ENCODE measurements around the gene KCNB1. TPM values are rescaled to one million over a fixed set of nuclear protein-coding genes. Genes with fewer than 3 reads are reported as not detected.

KCNB1 gene
- total and polyA plus RNA-seq, 2 donors (not counting 1 experiment from before 2014, with no cell fraction given): 0.12 TPM; not detected in 1

DNA sequence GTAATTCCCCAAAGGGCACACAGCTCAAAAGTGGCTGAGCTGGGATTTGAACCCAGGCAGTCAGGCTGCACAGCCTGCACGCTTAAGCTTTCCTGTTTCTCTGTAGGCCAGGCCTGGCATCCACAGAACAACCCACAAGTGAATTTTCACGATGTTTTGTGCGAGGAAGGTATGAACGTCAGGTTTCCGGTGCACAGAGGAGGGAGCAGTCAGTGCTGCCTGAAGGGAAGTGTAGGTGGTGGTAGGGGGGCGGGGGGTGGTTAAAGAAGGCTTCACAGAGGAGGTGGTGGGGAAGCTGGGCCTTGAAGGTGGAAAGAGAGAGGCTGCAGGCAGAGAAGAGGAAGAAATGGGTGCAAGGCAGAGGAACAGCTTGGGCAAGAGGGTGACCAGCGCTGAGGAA, 14.1 kb downstream of the KCNB1 start:
- H3K9me3 ChIP-seq (ENCODE audit: control extremely low read depth in 1 of 3, control insufficient read depth in 2 of 3, insufficient read depth in 1 of 3, low read length in 2 of 3): no peaks in the 10 kb centered on the region
- DNase-seq (no peak), ATAC-seq (ENCODE audit: low read depth) (no peak)
- H3K27me3 ChIP-seq (replicated peaks in 1 of 4; ENCODE audit: control extremely low read depth in 1 of 4, control insufficient read depth in 3 of 4, insufficient read depth in 4 of 4, low read length in 3 of 4): peaks cover 0 to 15% (median 2%) of the 10 kb centered on the region in 4 experiments
- WGBS (ENCODE audit: insufficient coverage): 64% methylated on average over 7 of the region's 7 CpGs
- POLR2A ChIA-PET: no interaction called here
- Mint-ChIP-seq H3K27me3 (peaks cover 56% of the 10 kb centered on the region), H3K27ac (no peak overlapping the region), H3K9me3 (ENCODE audit: insufficient read depth) (no peaks in the 10 kb centered on the region), H3K4me1 (no peaks in the 10 kb centered on the region), H3K4me3 (no peak overlapping the region)
- H3K79me2 ChIP-seq (ENCODE audit: control insufficient read depth, insufficient read depth, low read length): no peaks in the 10 kb centered on the region
- H3K4me2 ChIP-seq (replicated peaks; ENCODE audit: low read depth, low read length, poor library complexity, severe bottlenecking): no peak overlapping the region
- H3K36me3 ChIP-seq (replicated peaks in 1 of 2; ENCODE audit: control extremely low read depth in 1 of 2, control insufficient read depth in 1 of 2, extremely low read depth in 1 of 2, insufficient read depth in 2 of 2, low read length in 1 of 2): no peaks in the 10 kb centered on the region
- H3K4me3 ChIP-seq (ENCODE audit: control extremely low read depth in 1 of 5, extremely low read depth in 1 of 5, insufficient read depth in 1 of 5, low read depth in 2 of 5, low read length in 4 of 5): no peak overlapping the region
- H3K9ac ChIP-seq (ENCODE audit: low read length): no peak overlapping the region
- intact Hi-C loops (cut with micrococcal nuclease): no loop called here
- TF ChIP-seq, protein P1, sequence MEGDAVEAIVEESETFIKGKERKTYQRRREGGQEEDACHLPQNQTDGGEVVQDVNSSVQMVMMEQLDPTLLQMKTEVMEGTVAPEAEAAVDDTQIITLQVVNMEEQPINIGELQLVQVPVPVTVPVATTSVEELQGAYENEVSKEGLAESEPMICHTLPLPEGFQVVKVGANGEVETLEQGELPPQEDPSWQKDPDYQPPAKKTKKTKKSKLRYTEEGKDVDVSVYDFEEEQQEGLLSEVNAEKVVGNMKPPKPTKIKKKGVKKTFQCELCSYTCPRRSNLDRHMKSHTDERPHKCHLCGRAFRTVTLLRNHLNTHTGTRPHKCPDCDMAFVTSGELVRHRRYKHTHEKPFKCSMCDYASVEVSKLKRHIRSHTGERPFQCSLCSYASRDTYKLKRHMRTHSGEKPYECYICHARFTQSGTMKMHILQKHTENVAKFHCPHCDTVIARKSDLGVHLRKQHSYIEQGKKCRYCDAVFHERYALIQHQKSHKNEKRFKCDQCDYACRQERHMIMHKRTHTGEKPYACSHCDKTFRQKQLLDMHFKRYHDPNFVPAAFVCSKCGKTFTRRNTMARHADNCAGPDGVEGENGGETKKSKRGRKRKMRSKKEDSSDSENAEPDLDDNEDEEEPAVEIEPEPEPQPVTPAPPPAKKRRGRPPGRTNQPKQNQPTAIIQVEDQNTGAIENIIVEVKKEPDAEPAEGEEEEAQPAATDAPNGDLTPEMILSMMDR (IDR thresholded peaks at IDR 0.05): no peak
- no peak for TF ChIP-seq EZH2 (IDR thresholded peaks at IDR 0.05; ENCODE audit: borderline replicate concordance, insufficient read depth, low read depth, low read length, poor library complexity, severe bottlenecking)
- H3K27ac ChIP-seq (ENCODE audit: low read length in 2 of 2): no peak overlapping the region
- CTCF ChIA-PET: no interaction called here
- no peak overlapping the region for H2AFZ ChIP-seq (ENCODE audit: insufficient read depth, low read depth, low read length, poor library complexity, severe bottlenecking)
- no peaks in the 10 kb centered on the region for H4K20me1 ChIP-seq (ENCODE audit: control insufficient read depth, insufficient read depth, low read length, poor library complexity, severe bottlenecking)
- H3K4me1 ChIP-seq (ENCODE audit: control insufficient read depth in 2 of 2, insufficient read depth in 2 of 2, low read length in 2 of 2): no peaks in the 10 kb centered on the region

DNA sequence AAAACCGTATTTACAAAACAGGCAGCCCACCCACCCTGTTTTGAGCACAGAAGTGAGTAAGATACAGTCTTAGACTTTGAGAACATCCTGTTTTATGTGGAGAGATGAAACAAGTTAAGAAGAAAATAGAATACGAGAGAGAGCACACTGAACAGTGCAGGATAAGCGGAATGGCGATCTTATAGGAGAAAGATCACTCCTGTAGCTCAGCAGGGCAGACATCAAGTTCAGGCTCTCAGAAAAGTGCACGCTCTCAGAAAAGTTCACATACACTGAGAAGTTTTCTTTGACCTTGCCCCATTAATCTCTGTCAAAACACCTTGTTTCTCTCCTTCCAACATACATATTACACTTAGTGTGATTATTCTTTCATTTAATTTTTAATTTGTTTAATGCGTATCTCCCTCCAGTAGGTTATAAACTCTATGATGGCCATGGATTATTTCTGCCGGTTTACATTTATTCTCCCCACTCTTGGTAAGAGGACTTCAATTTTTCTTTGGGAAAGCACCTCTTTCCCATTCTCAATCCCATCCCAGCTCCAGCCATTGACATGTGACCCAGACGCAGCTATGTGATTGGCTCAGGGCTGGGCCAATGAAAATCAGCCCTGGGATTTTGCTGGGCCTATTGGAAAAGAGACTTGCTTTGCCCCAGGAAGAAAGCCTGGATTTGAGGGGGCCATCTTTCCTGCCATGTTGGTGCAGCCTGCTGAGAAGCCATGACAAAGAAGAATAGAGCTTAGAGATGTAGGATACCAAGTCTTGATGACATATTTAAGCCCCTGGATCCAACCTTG, 16.2 kb downstream of the KCNB1 start:
- Mint-ChIP-seq H3K27ac (no peak overlapping the region), H3K27me3 (peaks cover 57% of the 10 kb centered on the region), H3K4me3 (no peak overlapping the region), H3K4me1 (no peaks in the 10 kb centered on the region), H3K9me3 (ENCODE audit: insufficient read depth) (no peaks in the 10 kb centered on the region)
- no peak for TF ChIP-seq EZH2 (IDR thresholded peaks at IDR 0.05; ENCODE audit: borderline replicate concordance, insufficient read depth, low read depth, low read length, poor library complexity, severe bottlenecking)
- TF ChIP-seq, protein P1 (IDR thresholded peaks at IDR 0.05): no peak
- ATAC-seq (ENCODE audit: low read depth) (no peak), DNase-seq (no peak)
- Histone ChIP-seq H3K27me3 (replicated peaks in 1 of 4; ENCODE audit: control extremely low read depth in 1 of 4, control insufficient read depth in 3 of 4, insufficient read depth in 4 of 4, low read length in 3 of 4) (peaks cover 0 to 18% (median 2%) of the 10 kb centered on the region in 4 experiments), H3K9ac (ENCODE audit: low read length) (no peak overlapping the region), H2AFZ (ENCODE audit: insufficient read depth, low read depth, low read length, poor library complexity, severe bottlenecking) (no peak overlapping the region), H4K20me1 (ENCODE audit: control insufficient read depth, insufficient read depth, low read length, poor library complexity, severe bottlenecking) (no peaks in the 10 kb centered on the region), H3K4me2 (replicated peaks; ENCODE audit: low read depth, low read length, poor library complexity, severe bottlenecking) (no peak overlapping the region), H3K4me1 (ENCODE audit: control insufficient read depth in 2 of 2, insufficient read depth in 2 of 2, low read length in 2 of 2) (no peaks in the 10 kb centered on the region), H3K27ac (ENCODE audit: low read length in 2 of 2) (no peak overlapping the region), H3K4me3 (ENCODE audit: control extremely low read depth in 1 of 5, extremely low read depth in 1 of 5, insufficient read depth in 1 of 5, low read depth in 2 of 5, low read length in 4 of 5) (no peak overlapping the region), H3K36me3 (replicated peaks in 1 of 2; ENCODE audit: control extremely low read depth in 1 of 2, control insufficient read depth in 1 of 2, extremely low read depth in 1 of 2, insufficient read depth in 2 of 2, low read length in 1 of 2) (no peaks in the 10 kb centered on the region), H3K9me3 (ENCODE audit: control extremely low read depth in 1 of 3, control insufficient read depth in 2 of 3, insufficient read depth in 1 of 3, low read length in 2 of 3) (no peaks in the 10 kb centered on the region), H3K79me2 (ENCODE audit: control insufficient read depth, insufficient read depth, low read length) (no peaks in the 10 kb centered on the region)
- intact Hi-C loops (cut with micrococcal nuclease): no loop called here
- CTCF ChIA-PET: no interaction called here
- POLR2A ChIA-PET: no interaction called here
- whole genome bisulfite sequencing (ENCODE audit: insufficient coverage): 91% methylated on average over 4 of the region's 8 CpGs

All from B cell (primary cell).